UCSD-AML1 (cell line): Measurements from ENCODE around the gene RMC1.
"Not testable (repeated sequence)": the region's sequence is repeated elsewhere in the genome, so short reads cannot be mapped to it uniquely, and the experiment has no call there.

ENCODE experiments used
- DNase-seq: peaks from one replicate; lab custom pipeline; 2025; ENCODE audit not compliant: unreplicated experiment; lab: John Stamatoyannopoulos, UW

RMC1 gene

DNA sequence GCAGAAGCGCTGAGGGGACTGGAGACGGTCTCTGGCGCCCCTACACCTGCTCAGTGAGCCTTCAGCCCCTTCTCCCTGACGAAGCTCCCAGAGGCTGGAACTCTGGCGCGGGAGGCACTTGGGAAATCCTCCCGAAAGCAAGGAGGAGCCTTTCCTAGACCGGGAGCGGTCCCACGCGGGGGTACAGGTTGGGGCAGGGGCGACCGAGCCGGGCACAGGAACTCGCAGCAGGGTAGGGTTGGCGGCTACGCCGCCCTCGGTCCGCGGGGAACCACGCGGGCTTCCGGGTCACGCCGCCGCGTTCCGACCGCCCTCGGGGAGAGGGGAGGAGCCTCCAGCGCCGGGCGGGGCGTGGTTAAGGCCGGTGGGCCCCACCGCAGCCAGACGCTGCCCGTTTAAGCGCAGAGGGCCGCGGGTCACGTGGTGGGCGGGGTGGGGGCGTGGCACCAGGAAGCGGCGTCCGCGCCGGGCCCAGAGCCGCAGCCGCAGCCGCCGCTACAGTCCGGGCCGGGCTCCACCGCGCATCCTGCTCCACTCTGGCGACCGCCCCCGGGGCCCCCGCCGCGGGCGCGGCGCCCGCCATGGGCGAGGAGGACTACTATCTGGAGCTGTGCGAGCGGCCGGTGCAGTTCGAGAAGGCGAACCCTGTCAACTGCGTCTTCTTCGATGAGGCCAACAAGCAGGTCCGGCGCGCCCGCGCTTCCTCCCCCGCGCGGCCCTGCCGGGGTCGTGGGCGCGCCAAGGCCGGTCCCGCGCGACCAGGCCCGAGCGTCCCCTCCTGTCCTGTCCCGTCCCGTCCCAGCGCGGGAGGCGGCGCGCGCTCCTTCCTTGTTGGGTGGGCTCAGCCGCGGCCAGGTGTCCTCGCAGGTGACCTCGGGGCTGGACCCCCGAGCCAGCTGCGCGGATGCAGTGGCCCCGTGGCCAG, at the start of gene RMC1:
Gene RMC1, plus strand, starts transcription at position 474 of the 925 bp plus-strand sequence. Its CDS starts 108 bp downstream, at position 582.
- DNase-seq: peak; percentile 98

DNA sequence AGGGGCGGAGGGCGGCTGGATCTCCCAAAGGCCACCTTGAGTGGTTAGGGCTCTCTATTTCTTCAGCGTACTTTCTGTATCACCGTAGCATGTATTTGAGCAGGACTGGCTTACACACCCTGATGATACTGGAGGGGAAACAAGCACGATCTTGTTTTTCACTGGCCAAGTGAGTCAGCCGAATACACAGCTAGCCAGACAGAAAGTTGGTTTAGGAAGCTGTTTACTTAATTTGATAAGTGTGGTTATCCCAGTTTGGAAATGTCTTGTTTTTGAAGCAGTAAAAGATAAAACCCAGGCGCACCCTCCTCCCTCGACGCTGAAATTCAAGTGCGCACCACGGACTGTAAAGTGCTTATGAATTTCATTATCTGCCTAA, 49.6 kb upstream of the RMC1 start:
- DNase-seq: no peak

GRCh38 chr18:23456835-23457234, 46.5 kb upstream of the RMC1 start:
- DNase-seq: no peak

DNA sequence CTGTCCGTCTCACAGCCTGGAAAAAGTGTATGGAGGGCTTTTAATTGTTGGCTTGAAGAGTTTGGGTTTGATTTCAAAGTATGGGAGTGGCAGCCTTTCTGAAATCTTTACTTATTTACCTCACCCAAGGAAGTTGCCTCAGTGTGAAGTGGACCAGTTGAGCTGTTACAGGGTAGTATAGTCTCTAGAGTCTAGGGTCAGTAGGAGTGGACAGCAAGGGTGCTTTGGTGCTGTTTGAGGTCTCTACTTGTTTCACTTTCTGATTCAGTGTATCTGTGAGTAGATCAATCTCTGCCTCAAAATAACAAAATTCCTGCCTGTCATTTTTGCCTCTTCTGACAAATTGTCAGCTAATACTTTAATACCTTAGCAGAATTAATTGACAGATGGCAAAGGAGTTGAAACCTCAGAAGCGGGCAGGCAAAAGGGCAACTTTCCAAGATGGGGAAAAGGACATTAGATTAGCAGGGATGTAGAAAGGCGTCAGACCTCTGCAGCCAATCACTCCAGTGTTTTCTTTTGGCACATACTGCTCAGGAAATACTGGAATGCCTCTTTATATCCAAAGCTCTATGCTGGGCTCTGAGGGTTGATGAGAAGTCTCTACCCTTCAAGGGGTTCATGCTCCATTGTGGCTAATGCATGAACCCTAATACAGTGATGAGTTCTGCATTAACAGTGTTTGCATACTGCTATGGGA, 44.3 kb upstream of the RMC1 start:
- no peak for DNase-seq

DNA sequence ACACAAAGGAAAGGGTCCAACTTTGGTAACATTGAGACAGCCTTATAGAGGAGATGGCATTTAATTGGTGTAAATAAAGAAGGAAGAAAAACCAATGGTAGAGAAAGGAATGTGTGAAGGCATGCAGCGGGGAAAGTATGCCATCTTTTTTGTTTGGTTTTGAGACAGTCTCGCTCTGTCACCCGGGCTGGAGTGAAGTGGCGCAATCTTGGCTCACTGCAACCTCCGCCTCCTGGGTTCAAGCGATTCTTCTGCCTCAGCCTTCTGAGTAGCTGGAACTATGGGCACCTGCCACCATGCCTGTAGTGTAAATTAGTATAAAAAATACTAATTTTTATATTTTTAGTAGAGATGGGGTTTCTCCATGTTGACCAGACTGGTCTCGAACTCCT, 43.8 kb upstream of the RMC1 start:
- DNase-seq: no peak

GRCh38 chr18:23460285-23461273, 42.7 kb upstream of the RMC1 start:
- no peak for DNase-seq

DNA sequence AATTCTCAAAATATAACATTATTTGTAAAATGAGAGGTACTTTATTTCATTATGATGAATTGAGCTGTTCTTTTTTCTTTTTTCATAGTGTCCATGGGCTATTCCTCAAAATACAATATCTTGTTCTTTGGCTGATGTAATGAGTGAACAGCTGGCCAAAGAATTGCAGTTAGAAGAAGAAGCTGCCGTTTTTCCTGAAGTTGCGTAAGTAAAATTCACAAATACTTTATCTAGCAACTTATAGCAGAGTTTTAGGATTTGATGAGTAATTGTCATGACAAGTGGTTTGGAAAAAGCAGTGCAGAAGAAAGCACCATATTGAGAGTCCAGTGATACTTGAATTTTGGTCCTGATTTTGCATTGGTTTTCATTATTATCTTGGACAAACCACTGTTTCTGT, 40.4 kb upstream of the RMC1 start:
- DNase-seq: no peak

- DNase-seq: no peak
Measured at GRCh38 chr18:23468753-23469459, 34.4 kb upstream of the RMC1 start.

DNA sequence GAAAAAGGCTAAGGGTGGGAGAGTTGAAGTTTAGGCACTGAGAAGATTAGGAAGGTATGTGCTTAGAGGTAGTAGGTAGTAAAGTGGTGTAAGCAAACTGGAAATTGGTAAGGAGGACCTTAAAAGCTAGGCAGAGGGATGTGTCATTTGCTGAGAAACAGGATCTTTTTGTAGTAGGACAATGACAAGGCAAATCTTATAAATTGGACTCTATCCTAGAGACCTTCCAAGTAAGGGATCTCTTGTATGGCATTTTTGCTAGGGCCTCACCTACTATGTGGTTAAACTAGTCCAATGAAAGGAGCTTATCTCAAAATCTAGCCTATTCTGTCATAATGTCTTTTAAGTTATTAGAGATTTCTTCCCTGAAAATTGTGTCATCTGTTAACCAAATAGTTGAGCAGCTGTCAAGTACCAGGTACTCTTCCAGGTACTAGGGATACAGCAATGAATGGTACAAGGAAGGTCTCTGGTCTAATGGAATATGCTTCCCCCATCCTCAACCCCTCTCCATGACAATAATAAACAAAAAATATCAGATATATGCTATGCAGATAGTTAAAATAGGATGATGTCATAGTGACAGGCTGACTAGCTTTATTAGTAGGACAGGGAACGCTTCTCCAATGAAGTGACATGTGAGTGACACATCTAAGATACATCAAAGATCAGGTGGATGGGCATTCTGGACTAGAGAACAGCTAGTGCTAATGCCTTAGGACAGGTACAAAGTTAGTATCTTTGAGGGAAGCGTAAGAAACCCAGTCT, 32.5 kb upstream of the RMC1 start:
- DNase-seq: no peak

DNA sequence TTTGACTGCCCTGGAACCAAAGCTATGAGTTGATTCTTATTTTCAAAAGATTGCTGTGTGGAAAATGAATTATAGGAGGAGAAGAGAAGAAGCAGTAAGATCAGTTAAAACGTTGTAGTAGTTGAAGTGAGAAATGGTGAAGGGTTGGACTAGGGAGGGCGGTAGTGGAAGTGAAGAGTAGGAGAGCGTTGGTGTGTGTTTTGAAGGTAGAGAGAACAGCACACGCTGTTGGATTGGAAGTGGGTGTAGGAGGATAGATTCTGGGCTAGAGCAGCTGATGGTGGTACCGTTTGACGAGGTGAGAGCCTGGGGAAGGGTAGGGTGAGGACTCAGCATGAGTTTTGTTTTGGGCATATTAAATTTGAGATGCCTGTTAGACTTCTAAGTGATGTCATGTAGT, 31.8 kb upstream of the RMC1 start:
- DNase-seq: no peak

- DNase-seq: no peak
Measured at GRCh38 chr18:23479829-23480505, 23.3 kb upstream of the RMC1 start.

DNA sequence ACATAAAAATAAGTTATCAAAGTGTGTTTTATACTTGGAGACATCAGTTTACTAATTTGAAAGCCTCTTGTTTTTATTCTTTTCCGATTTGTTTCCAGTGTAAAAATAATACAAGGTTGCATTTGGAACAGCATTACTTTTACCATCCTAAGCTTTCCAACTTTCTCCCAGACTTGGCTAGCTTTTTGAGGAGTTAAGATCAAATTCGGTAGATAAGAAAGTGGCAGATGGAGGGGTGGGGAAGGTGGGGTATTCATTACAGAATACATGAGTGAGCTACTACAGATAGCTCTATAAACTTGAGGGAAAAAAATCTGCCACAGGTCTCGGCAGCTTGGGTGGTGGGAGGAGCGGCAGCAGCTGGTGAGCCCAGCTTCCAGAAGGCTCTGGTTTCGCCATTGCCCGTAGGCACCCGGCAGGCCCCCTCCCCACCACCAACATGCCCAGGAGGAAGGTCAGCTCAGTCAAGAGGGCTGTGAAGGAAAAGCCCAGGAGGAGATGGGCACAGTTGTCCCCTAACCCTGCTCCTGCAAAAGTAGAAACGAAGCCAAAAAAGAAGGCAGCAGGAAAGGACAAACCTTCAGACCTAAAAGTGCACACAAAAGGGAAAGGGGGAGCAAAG, 18.6 kb upstream of the RMC1 start:
- DNase-seq: no peak

DNA sequence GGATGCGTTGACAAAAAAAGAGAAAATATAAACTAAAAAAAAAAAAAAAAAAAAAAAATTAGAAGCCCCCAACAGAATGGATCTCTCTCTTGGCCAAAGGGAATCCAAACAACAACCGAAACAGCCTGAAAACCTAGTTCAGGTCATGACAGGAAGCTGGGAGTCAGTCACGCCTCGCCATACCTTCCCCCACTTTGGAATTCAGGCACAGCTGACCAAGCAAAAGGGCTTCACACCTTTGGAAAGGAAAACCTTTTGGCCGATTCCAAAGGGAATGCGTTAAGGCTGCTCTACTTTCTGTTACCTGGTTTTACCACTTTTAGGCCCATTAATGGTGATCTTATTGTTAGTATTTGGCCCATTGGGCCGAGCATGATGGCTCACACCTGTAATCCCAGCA, 17.9 kb upstream of the RMC1 start:
- DNase-seq: no peak

GRCh38 chr18:23487738-23488570, 15.4 kb upstream of the RMC1 start:
- peak; percentile 75 for DNase-seq

DNA sequence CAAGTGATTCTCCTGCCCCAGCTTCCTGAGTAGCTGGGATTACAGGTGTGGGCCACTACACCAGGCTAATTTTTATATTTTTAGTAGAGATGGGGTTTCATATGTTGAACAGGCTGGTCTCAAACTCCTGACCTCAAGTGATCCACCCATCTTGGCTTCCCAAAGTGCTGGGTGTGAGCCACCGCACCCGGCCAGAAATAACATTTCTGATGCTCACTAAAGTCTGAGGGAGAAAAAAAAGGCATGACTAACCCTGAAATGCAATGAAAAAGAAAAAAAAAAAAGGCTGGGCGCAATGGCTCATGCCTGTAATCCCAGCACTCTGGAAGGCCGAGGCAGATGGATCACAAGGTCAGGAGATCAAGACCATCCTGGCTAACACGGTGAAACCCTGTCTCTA, 13.7 kb upstream of the RMC1 start:
- DNase-seq: not testable (repeated sequence)

DNA sequence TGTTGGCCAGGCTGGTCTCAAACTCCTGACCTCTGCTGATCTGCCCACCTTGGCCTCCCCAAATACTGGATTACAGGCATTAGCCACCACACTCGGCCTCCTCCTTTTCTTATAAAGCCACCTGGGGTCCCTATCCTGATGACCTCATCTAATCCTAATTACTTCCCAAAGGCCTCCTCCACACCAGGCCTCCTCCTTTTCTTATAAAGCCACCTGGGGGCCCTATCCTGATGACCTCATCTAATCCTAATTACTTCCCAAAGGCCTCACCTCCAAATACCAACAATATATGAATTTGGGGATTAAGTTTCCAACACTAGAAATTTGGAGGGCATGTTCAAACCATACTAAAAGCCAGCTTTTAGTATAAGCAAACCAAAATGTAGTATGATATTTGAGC, 9.7 kb upstream of the RMC1 start:
- no peak for DNase-seq

GRCh38 chr18:23494992-23495391, 8.3 kb upstream of the RMC1 start:
- DNase-seq: no peak
